Esophagus muscularis mucosa (tissue), 4 donors: ENCODE measurements around the gene PACSIN2. TPM values are rescaled to one million over a fixed set of nuclear protein-coding genes. Genes with fewer than 3 reads are reported as not detected.
"Not testable (repeated sequence)": the region's sequence is repeated elsewhere in the genome, so short reads cannot be mapped to it uniquely, and the experiment has no call there.

Experiments used
- DNase-seq: peaks from one replicate; pipeline ENCODE4 v3.0.0-alpha.2; 2017; ENCODE audit errors: extremely low spot score
- H3K27ac ChIP-seq, 4 donors: fragments of 200-600 bp; sonication (generic); replicated peaks in 1 of 4; 1 replicate in 3 of 4; 2 replicates in 1 of 4; pipeline ENCODE4 v1.5.1; 2016 to 2019; ENCODE audit warnings: mild to moderate bottlenecking in 1 of 4
- H3K27me3 ChIP-seq, 4 donors: fragments of 200-600 bp; sonication (generic); one replicate each; pipeline versions ENCODE4 v1.5.1 to v1.6.0; 2016 to 2019
- H3K36me3 ChIP-seq, 4 donors: fragments of 200-600 bp; sonication (generic); one replicate each; pipeline ENCODE4 v1.5.1; 2016 to 2019
- H3K4me1 ChIP-seq, 4 donors: fragments of 200-600 bp; sonication (generic); one replicate each; pipeline ENCODE4 v1.5.1; 2016 to 2019
- H3K4me3 ChIP-seq, 4 donors: fragments of 200-600 bp; sonication (generic); 1 replicate in 2 of 4; 2 replicates in 2 of 4; pipeline ENCODE4 v1.5.1; 2016 to 2019; ENCODE audit warnings: mild to moderate bottlenecking in 4 of 4, moderate library complexity in 1 of 4
- H3K9me3 ChIP-seq, 4 donors: fragments of 200-600 bp; sonication (generic); 1 replicate in 3 of 4; 2 replicates in 1 of 4; pipeline ENCODE4 v1.5.1; 2016 to 2019
- EP300 ChIP-seq: sonication (generic); formaldehyde crosslinking; IDR thresholded peaks from one replicate; pipeline ENCODE4 v1.6.1; 2017; ENCODE audit warnings: antibody characterized with exemption
- POLR2A ChIP-seq: fragments of 450-650 bp; IDR thresholded peaks from one replicate; pipeline ENCODE4 v1.6.1; 2017; ENCODE audit warnings: antibody characterized with exemption, moderate library complexity, mild to moderate bottlenecking, low read depth
- POLR2AphosphoS5 ChIP-seq, 2 donors: sonication (generic); formaldehyde crosslinking; IDR thresholded peaks; one replicate each; pipeline ENCODE4 v1.6.1; 2017; ENCODE audit warnings: antibody characterized with exemption in 2 of 2
- WGBS: methylation state at CpG from one replicate; pipeline ENCODE4 v1.1.5; 2018; 5-methylcytosine and 5-hydroxymethylcytosine counted together
- intact Hi-C: fragments of 100-400 bp; cut with DNase I; formaldehyde crosslinking; loops from one replicate; pipeline ENCODE4 v1.15.1; 2023
- total RNA-seq, 4 donors: library from RNA; depleted of rRNA; stranded (reverse); fragments of >200 nt; gene quantifications; one replicate each; pipeline versions ENCODE4 v1.1.0 to v1.2.1, GENCODE V29; 2016
- TF ChIP-seq, protein P1 (sequence below), 3 experiments: fragments of 200-600 bp in 2 of 3; fragments of 450-650 bp in 1 of 3; sonication (generic) in 2 of 3; IDR thresholded peaks; one replicate each; pipeline ENCODE4 v1.5.1; 2017 to 2019; ENCODE audit warnings: antibody characterized with exemption in 3 of 3, mild to moderate bottlenecking in 2 of 3, moderate library complexity in 1 of 3

Gene PACSIN2
- total RNA-seq, 4 donors from 2014 or later: 91.1 to 147 (median 116) TPM

DNA sequence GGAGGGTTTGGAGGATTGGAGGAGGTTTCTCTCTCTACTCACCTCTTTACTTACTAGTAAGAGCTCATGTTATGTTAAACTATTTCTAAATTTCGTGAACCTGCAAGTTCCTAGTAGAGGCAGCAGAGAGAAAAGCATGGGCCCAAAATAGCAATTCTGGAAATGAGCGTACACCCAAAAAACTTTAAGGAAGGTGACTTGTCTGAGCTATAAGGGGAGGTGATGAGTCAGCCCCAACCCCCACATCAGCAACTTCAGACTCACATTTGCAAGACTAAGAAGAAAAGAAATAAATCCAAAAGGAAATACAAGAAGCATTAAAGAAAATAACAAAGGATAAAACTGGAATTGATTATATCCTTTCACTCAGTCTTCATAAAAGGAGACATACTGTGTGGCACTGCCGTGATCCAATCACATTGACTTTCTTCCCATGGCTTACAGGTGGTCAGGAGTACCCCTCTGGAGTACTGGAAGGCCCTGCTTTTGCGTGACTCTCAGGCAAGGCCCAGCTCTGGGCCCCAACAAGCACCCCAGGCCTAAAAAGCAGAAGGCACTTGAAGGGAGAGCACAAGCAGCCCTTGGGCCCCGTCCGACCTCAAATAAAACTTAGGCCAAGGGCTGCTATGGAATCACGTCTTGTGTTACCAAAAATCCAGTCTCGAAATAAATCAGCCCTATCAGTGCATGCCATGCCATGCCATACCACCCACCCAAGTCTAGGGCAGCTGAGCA is 14.3 kb downstream of the PACSIN2 start:
- Histone ChIP-seq H3K4me1 (peaks cover 64 to 98% (median 89%) of the 10 kb centered on the region in 4 donors), H3K9me3 (no peaks in the 10 kb centered on the region), H3K4me3 (no peak overlapping the region), H3K36me3 (no peaks in the 10 kb centered on the region), H3K27me3 (no peaks in the 10 kb centered on the region), H3K27ac (peak overlapping the region; percentile 43 to 68 (median 61))
- no peak for DNase-seq
- TF ChIP-seq, protein P1, sequence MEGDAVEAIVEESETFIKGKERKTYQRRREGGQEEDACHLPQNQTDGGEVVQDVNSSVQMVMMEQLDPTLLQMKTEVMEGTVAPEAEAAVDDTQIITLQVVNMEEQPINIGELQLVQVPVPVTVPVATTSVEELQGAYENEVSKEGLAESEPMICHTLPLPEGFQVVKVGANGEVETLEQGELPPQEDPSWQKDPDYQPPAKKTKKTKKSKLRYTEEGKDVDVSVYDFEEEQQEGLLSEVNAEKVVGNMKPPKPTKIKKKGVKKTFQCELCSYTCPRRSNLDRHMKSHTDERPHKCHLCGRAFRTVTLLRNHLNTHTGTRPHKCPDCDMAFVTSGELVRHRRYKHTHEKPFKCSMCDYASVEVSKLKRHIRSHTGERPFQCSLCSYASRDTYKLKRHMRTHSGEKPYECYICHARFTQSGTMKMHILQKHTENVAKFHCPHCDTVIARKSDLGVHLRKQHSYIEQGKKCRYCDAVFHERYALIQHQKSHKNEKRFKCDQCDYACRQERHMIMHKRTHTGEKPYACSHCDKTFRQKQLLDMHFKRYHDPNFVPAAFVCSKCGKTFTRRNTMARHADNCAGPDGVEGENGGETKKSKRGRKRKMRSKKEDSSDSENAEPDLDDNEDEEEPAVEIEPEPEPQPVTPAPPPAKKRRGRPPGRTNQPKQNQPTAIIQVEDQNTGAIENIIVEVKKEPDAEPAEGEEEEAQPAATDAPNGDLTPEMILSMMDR (IDR thresholded peaks at IDR 0.05): no peak
- TF ChIP-seq EP300: no peak
- no peak for TF ChIP-seq POLR2A
- TF ChIP-seq POLR2AphosphoS5 (IDR thresholded peaks at IDR 0.05): no peak
- 68% methylated on average over 8 of the region's 8 CpGs for WGBS
- intact Hi-C loops: no loop called here

GRCh38 chr22:42997582-42998090 is 17.3 kb downstream of the PACSIN2 start:
- Histone ChIP-seq H3K4me1 (peaks cover 73 to 98% (median 89%) of the 10 kb centered on the region in 4 donors), H3K9me3 (no peaks in the 10 kb centered on the region), H3K27ac (peak overlapping the region; percentile 87 to 95 (median 94)), H3K27me3 (no peaks in the 10 kb centered on the region), H3K4me3 (no peak overlapping the region), H3K36me3 (no peaks in the 10 kb centered on the region)
- WGBS: 67% methylated on average over 6 of the region's 6 CpGs
- DNase-seq: no peak
- intact Hi-C loops: no loop called here
- TF ChIP-seq EP300 (no peak), POLR2A (no peak), POLR2AphosphoS5 (IDR thresholded peaks at IDR 0.05) (no peak)
- TF ChIP-seq, protein P1 (IDR thresholded peaks at IDR 0.05): no peak

DNA sequence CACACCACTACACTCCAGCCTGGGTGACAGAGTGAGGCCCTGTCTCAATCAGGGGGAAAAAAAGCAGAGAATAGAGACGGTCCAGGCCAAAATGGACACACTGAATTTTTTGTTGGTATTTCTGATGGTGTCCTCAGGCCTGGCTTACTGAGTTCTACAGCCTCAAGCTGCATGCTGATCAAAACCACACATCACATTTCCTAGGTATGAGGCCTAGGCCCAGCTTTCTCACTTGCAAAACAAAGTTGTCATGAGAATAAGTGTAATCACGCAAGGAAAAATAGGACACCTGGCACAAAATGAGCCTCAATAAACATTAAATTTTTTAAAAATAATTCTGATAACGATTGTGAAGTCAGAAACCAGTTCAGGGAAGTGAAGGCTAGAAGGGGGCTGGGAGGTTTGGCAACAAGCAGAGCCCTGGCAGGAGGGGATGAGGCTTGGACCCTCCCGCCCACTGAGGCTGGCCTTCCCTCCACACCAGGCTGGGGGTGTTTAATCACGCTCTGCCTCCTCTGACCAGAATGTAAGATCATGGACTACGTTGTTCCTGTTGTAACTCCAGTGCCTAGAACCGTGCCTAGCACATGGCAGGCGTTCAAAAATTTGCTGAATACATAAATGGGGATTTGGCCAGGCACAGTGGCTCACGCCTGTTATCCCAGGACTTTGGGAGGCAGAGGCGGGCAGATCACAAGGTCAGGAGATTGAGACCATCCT is 18.1 kb downstream of the PACSIN2 start:
- Histone ChIP-seq H3K27ac (peak overlapping the region; percentile 87 to 95 (median 94)), H3K9me3 (no peaks in the 10 kb centered on the region), H3K27me3 (no peaks in the 10 kb centered on the region), H3K4me3 (no peak overlapping the region), H3K36me3 (no peaks in the 10 kb centered on the region), H3K4me1 (peaks cover 65 to 98% (median 87%) of the 10 kb centered on the region in 4 donors)
- 45% methylated on average over 9 of the region's 10 CpGs for WGBS
- intact Hi-C loops: no loop called here
- DNase-seq: no peak
- TF ChIP-seq POLR2AphosphoS5 (IDR thresholded peaks at IDR 0.05): no peak
- TF ChIP-seq, protein P1 (IDR thresholded peaks at IDR 0.05): no peak

DNA sequence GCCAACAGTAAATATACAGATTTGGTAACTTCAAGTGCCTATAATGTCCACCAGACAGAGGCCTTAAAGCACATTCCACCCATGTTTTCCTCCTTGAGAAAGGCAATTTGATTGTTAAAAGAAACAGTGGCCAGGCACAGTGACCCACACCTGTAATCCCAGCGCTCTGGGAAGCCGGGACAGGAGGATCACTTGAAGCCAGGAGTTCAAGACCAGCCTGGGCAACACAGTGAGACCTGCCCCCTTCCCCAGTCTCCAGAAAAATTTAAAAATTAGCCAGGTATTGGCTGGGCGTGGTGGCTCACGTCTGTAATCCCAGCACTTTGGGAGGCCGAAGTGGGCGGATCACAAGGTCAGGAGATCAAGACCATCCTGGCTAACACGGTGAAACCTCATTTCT is 19.3 kb downstream of the PACSIN2 start:
- H3K27me3 ChIP-seq, H3K36me3 ChIP-seq, DNase-seq, H3K9me3 ChIP-seq, intact Hi-C loops: not testable (repeated sequence)
- Histone ChIP-seq H3K4me1 (peaks cover 62 to 96% (median 87%) of the 10 kb centered on the region in 4 donors), H3K4me3 (peak overlapping the region in 3 of 4 donors; percentile 49 to 62 (median 56)), H3K27ac (peak overlapping the region; percentile 87 to 95 (median 94))
- 64% methylated on average over 7 of the region's 7 CpGs for WGBS

DNA sequence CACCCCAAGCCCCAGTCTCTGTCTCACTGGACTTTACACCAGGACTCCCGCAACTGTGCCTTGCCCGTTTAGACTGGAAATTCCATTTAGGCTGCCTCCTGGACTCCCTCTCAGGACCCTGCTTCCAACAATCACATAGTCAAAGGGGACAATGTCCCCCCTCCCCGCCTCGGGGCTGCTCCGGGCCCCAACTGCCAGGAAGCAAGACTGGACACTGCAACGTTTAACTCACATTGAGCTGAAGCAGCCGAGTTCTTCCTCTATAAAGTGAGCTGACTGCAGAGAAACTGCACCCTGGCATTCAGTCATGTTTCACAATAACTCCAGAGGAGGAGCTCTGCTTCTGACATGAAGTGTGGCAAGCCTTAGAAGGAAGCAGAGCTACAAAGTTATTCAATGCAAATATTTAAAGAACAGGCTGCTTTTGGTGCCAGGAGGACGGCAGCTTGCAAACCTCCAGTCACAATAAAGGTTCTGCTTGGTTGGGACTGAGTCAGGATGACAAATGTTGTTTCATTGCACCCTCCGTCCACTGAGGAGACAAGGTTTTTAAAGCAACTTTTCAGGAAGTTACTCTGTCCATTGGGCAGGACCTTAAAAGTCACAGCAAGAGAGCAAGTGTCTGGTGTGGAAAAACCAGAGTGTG is 19.9 kb downstream of the PACSIN2 start:
- 8% methylated on average over 9 of the region's 9 CpGs for WGBS
- intact Hi-C loops: loop anchor here (5.0 kb wide), 1 partner anchor 93 kb away; no protein-coding TSS in a partner anchor
- H3K27me3 ChIP-seq: no peaks in the 10 kb centered on the region
- peak overlapping the region; percentile 43 to 62 (median 52) for H3K4me3 ChIP-seq
- no peak for DNase-seq
- TF ChIP-seq EP300: no peak
- peak; percentile 53 for TF ChIP-seq POLR2A
- peak; percentile 83 to 96 for TF ChIP-seq POLR2AphosphoS5 (IDR thresholded peaks at IDR 0.05)
- TF ChIP-seq, protein P1 (IDR thresholded peaks at IDR 0.05): peak in 1 of 3 experiments; percentile 15
- H3K27ac ChIP-seq: peak overlapping the region; percentile 87 to 95 (median 94)
- H3K36me3 ChIP-seq: no peaks in the 10 kb centered on the region
- H3K9me3 ChIP-seq: no peaks in the 10 kb centered on the region
- H3K4me1 ChIP-seq: peaks cover 60 to 96% (median 87%) of the 10 kb centered on the region in 4 donors
